ENCODE measurements around the gene NEDD8. TPM values are rescaled to one million over a fixed set of nuclear protein-coding genes. Genes with fewer than 3 reads are reported as not detected.

NEDD8 gene
- total RNA-seq, 4 donors from 2014 or later: 61.2 to 1,004 (median 192) TPM

GRCh38 chr14:24272467-24272866 lies 40.3 kb upstream of the NEDD8 start:
- Histone ChIP-seq H3K36me3 (no peaks in the 10 kb centered on the region), H3K4me3 (no peak overlapping the region), H3K27ac (no peak overlapping the region), H3K4me1 (no peaks in the 10 kb centered on the region), H3K9me3 (no peaks in the 10 kb centered on the region), H3K27me3 (no peaks in the 10 kb centered on the region)
- no peak for DNase-seq
- TF ChIP-seq CTCF (IDR thresholded peaks at IDR 0.05) (no peak), POLR2A (IDR thresholded peaks at IDR 0.05) (no peak)
- intact Hi-C loops (cut with DNase I; ENCODE audit: low total_unique reads): no loop called here

DNA sequence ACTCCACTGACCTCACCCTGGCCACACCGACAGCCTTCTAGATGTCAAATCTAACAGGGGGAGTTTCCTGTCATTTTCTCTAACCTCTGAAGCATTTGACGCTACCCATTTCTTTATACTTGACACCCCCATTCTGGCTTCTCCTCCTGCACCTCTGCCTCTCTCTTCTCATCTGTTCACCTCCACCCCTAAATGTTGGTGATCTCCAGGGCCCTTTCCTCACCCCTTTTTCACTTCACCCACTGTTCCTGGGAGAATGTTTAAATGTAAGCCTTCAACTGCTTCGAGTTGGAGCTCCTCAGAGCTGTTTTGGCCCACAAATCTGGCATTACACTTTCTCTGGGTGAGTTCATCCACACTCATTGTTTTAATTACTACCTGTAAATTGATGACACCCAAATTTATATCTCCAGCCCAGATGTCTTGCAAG lies 39.7 kb upstream of the NEDD8 start:
- no peak for DNase-seq
- intact Hi-C loops (cut with DNase I; ENCODE audit: low total_unique reads): no loop called here
- Histone ChIP-seq H3K27ac (peak overlapping the region; percentile 92 to 98), H3K36me3 (no peaks in the 10 kb centered on the region), H3K27me3 (no peaks in the 10 kb centered on the region), H3K4me1 (no peaks in the 10 kb centered on the region), H3K9me3 (no peaks in the 10 kb centered on the region), H3K4me3 (peak overlapping the region; percentile 73 to 94)
- TF ChIP-seq POLR2A (IDR thresholded peaks at IDR 0.05): no peak
- no peak for TF ChIP-seq CTCF (IDR thresholded peaks at IDR 0.05)

DNA sequence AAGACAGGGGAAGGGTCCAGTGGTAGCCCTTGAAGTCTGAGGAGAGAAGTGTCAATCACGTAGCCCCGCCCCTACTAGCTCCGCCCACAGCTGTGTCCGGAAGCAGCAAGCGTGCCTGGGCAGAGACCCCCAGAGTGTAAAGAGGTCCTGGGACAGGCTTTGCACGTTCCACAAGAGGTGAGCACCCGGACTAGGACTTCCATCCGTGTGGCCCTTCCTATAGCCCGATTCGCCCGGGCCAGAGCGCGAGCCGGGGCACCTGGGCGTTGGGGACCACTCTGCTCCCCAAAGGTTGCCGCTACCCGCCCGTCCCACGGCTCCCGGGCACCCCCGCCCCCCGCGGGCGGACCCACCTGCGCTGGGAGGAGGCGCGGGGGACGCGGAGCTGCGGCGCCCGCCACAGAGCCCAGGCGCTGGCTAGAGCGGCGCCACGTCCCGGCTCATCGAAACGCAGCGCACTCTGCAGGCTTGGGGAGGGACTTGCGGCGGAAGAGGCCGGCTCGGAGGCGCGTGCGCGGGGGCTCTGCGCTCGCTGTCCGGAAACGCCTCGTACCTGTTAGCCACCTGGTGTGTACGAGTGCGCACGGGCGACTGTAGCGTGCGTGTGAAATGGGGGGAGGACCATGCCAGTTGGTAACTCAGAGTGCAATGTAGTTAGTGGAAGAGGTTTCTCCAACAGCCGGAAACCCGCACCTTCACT lies 39.1 kb upstream of the NEDD8 start, which contains the start of gene RABGGTA:
RABGGTA (minus strand) TSS at position 464 of the 700 bp plus-strand sequence. CDS start 482 bp downstream, outside the sequence.
- TF ChIP-seq CTCF (IDR thresholded peaks at IDR 0.05) (peak; percentile 64 to 86 (median 84)), POLR2A (IDR thresholded peaks at IDR 0.05) (peak in 1 of 2 donors; percentile 69)
- no peaks in the 10 kb centered on the region for H3K36me3 ChIP-seq
- peak within 1 kb of the TSS; percentile 73 to 94 for H3K4me3 ChIP-seq
- no peaks in the 10 kb centered on the region for H3K4me1 ChIP-seq
- peak within 1 kb of the TSS; percentile 92 to 98 for H3K27ac ChIP-seq
- no peaks in the 10 kb centered on the region for H3K27me3 ChIP-seq
- intact Hi-C loops (cut with DNase I; ENCODE audit: low total_unique reads): no loop called here
- no peaks in the 10 kb centered on the region for H3K9me3 ChIP-seq
- DNase-seq: peak; percentile 75 to 86

DNA sequence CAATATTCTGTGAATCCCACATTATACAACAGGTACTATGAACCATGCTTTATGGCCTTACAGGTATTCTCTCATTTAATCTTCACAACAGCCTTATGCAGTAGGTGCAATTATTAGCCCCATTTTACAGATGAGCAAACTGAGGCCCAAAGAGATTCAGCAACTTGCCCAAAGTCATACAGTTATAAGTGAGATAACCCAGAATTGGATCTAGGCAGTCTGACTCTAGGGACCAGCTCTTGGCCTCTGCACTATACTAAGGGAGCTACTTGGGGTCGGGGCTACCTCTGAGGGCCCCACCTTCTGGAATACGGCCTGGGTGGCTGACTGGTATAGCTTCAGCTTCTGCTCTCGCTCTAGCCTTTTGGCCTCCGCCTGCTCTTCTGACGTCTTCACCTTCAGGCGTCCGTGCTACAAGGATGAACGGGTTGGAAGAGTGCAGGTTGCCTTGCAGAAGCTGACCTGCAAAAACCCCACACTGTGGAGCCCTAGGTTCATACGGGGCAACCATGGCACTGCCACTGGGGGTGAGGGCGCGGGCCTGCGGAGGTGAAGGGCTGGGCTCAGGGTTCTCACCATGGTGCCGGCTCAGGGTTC lies 38.5 kb upstream of the NEDD8 start:
- Histone ChIP-seq H3K36me3 (no peaks in the 10 kb centered on the region), H3K4me3 (peak overlapping the region; percentile 73 to 94), H3K27me3 (no peaks in the 10 kb centered on the region), H3K9me3 (no peaks in the 10 kb centered on the region), H3K27ac (peak overlapping the region; percentile 92 to 98), H3K4me1 (no peaks in the 10 kb centered on the region)
- DNase-seq: no peak
- intact Hi-C loops (cut with DNase I; ENCODE audit: low total_unique reads): no loop called here
- TF ChIP-seq POLR2A (IDR thresholded peaks at IDR 0.05): no peak
- TF ChIP-seq CTCF (IDR thresholded peaks at IDR 0.05): no peak

DNA sequence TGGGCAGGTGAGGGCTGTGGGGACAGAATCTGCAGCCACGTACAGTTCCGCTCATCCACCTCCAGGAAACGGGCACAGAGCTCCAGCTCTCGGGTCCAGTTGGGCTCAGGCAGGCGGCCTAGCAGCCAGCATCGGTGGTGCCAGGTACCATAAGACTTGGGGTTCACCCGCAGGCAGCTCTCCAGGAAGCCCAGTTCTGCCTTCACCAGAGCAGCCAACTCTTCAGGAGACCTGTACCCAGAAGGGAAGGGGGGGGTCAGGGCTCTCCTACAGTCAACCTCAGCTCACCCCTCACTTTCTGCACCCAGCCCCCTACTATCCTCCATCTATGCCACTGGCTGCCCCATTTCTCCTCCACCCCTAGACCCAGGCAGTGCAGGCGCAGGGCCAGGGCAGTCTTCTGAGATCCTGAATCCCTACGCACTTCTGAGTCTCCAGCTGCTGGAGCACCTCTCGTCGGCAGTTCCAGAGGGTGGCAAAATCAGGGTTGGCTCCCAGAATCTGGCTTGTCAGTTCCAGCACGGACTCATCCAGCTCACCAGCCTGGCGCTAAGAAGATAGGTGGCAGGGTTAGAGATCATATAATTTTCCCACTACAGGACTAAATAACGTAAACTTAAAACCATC lies 37.9 kb upstream of the NEDD8 start:
- DNase-seq: no peak
- Histone ChIP-seq H3K4me1 (no peaks in the 10 kb centered on the region), H3K4me3 (no peak overlapping the region), H3K9me3 (no peaks in the 10 kb centered on the region), H3K27ac (no peak overlapping the region), H3K27me3 (no peaks in the 10 kb centered on the region), H3K36me3 (no peaks in the 10 kb centered on the region)
- TF ChIP-seq CTCF (IDR thresholded peaks at IDR 0.05) (no peak), POLR2A (IDR thresholded peaks at IDR 0.05) (no peak)
- intact Hi-C loops (cut with DNase I; ENCODE audit: low total_unique reads): no loop called here

Data from uterus (tissue), 4 donors.